ENCODE measurements around the gene TPST2. TPM values are rescaled to one million over a fixed set of nuclear protein-coding genes. Genes with fewer than 3 reads are reported as not detected.

TPST2 gene
- total RNA-seq, 1 donor from 2014 or later, result 22.5 TPM

DNA sequence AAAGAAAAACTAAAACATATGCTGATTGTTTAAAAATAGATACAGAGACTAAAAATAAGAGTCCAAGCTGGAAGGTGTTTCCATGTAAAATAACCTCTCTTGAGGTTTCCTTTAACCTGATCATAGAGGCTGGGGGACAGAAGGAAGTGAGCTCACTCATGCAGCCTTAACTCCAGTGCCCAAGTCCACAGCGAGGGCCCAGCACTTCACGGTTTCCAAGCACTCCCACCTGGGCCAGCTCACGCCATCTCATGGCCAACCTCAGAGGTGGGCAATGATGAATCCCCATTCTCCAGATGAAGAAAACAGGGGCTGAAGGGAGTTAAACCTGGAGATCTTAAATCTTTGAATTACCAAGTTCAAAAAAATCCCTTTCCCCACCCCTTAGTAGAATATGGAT lies 62.8 kb downstream of the TPST2 start:
- TF ChIP-seq, protein P1, sequence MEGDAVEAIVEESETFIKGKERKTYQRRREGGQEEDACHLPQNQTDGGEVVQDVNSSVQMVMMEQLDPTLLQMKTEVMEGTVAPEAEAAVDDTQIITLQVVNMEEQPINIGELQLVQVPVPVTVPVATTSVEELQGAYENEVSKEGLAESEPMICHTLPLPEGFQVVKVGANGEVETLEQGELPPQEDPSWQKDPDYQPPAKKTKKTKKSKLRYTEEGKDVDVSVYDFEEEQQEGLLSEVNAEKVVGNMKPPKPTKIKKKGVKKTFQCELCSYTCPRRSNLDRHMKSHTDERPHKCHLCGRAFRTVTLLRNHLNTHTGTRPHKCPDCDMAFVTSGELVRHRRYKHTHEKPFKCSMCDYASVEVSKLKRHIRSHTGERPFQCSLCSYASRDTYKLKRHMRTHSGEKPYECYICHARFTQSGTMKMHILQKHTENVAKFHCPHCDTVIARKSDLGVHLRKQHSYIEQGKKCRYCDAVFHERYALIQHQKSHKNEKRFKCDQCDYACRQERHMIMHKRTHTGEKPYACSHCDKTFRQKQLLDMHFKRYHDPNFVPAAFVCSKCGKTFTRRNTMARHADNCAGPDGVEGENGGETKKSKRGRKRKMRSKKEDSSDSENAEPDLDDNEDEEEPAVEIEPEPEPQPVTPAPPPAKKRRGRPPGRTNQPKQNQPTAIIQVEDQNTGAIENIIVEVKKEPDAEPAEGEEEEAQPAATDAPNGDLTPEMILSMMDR (conservative IDR thresholded peaks at IDR 0.05; ENCODE audit: low read depth, low read length), result no peak
- DNase-seq (ENCODE audit: low read depth), result no peak
- no peak overlapping the region for H3K4me3 ChIP-seq (ENCODE audit: low read depth, low read length)

DNA sequence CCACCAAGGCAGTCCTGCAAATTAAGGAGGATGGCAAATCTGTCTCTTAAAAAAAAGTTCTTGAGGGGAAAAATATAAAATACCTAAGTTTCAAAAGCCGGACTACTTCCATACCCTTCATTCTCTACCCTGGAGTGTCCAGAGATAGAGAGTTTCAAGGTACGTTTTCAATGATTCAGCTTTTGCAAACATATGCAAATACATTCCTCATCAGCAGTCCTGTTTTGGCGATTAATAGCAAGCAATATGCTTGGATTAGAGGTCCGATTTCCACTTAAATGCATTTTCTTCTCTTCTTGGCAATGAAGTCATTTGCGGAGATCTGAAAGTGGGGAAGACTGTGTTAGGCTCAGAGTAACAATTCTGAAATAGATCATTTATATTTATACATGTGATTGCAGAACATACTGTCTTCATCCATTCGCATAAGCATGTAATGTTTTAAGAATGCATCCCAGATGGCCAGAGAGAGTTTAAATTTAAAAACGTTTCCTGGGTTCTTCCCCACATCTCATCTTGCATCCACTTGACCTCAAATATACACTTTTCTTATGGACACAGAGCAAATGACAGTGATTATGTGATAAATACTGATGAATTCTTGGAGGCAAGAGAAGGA lies 63.9 kb downstream of the TPST2 start:
- no peak overlapping the region for H3K4me3 ChIP-seq (ENCODE audit: low read depth, low read length)
- DNase-seq (ENCODE audit: low read depth), result no peak
- TF ChIP-seq, protein P1 (conservative IDR thresholded peaks at IDR 0.05; ENCODE audit: low read depth, low read length), result no peak

DNA sequence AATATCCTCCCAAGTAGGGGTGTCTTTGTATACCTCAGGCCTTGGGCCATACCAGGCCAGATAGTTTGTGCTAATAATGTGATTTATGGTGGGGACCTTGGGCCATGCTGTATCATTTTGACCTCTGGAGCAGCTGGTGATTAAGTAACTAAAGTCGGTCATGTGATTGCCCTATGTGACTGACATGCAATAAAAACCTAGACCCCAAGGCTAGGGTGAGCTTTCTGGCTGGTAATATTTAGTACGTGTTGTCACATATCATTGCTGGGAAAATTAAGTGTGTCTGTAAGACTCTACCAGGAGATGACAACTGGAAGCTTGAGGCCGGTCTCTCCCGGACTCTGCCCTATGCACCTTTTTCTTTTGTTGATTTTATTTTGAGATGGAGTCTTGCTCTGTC lies 65.1 kb downstream of the TPST2 start:
- no peak overlapping the region for H3K4me3 ChIP-seq (ENCODE audit: low read depth, low read length)
- no peak for DNase-seq (ENCODE audit: low read depth)
- TF ChIP-seq, protein P1 (conservative IDR thresholded peaks at IDR 0.05; ENCODE audit: low read depth, low read length), result no peak

DNA sequence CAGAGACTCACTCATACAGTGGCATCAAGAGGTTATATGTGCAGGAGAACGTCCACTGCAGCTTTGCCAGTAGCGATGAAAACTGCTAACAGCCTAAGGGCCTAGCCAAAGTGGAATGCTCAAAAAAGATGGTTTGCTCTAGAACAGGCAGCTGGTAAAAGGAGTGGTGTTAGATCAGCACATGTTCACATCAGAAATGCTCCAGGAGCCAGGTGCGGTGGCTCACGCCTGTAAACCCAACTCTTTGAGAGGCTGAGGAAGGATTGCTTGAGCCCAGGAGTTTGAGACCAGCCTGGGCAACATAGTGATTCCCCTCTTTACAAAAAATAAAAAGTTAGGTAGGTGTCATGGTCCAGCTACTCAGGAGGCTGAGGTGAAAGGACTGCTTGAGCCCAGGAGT lies 67.3 kb downstream of the TPST2 start:
- TF ChIP-seq, protein P1 (conservative IDR thresholded peaks at IDR 0.05; ENCODE audit: low read depth, low read length), result no peak
- no peak for DNase-seq (ENCODE audit: low read depth)
- no peak overlapping the region for H3K4me3 ChIP-seq (ENCODE audit: low read depth, low read length)

DNA sequence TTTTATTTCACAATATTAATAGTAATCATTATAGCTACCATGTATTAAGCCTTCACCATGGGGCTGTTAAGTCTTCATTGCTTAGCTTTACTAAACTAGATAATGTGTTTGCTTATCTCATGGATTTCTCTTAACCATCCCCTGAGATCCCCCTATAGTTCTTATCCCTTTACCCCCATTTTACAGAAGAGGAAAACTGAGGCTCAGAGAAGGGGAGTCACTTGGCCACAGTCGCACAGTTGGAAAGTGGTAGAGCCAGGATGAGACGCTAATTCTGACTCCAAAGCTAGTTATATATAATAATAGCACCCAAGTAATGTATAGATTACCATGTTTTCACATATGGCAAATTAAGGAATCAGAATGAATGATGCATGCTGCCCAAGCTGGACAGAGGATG lies 67.9 kb downstream of the TPST2 start:
- TF ChIP-seq, protein P1 (conservative IDR thresholded peaks at IDR 0.05; ENCODE audit: low read depth, low read length), result no peak
- no peak for DNase-seq (ENCODE audit: low read depth)
- H3K4me3 ChIP-seq (ENCODE audit: low read depth, low read length), result no peak overlapping the region

DNA sequence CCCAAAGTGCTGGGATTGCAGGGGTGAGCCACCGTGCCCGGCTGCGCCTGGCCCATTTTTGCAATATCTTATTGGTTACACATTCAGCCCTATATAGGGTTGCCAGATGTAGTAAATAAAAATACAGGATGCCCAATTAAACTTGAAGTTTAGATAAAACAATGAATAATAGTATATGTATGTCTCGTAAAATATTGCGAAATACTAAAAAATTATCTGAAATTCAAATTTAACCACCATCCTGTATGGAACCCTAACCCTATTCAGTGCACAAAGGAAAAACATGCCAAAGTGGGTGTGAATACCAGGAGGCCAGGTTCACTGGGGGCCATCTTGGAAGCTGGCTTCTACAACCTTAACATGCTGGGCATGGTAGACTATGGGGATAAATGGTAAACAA lies 72.5 kb downstream of the TPST2 start:
- no peak overlapping the region for H3K4me3 ChIP-seq (ENCODE audit: low read depth, low read length)
- TF ChIP-seq, protein P1 (conservative IDR thresholded peaks at IDR 0.05; ENCODE audit: low read depth, low read length), result no peak
- DNase-seq (ENCODE audit: low read depth), result no peak

DNA sequence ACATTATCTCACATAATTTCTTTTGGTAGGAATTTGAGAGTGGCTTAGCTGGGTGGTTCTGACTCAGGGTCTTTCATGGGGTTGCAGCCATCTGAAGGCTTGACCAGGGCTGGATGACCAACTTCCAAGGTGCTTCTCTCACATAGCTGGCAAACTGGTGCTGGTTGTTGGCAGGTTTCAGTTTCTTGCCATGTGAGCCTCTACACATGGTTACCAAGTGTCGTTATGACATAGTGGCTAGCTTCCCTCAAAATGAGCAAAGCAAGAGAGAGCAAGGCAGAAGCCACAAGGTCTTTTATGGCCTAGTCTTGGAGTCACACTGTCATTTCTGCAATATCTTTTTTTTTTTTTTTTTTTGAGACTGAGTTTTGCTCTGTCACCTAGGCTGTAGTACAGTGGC lies 73.4 kb downstream of the TPST2 start:
- no peak for DNase-seq (ENCODE audit: low read depth)
- TF ChIP-seq, protein P1 (conservative IDR thresholded peaks at IDR 0.05; ENCODE audit: low read depth, low read length), result no peak
- H3K4me3 ChIP-seq (ENCODE audit: low read depth, low read length), result no peak overlapping the region
